Muscle of leg (tissue), 9 donors: ENCODE results near the gene NPIPB2. TPM values are rescaled to one million over a fixed set of nuclear protein-coding genes. Genes with fewer than 3 reads are reported as not detected.

ENCODE experiments used
- polyA plus RNA-seq, 8 donors: library from polyadenylated mRNA; unstranded; fragments of 120-200 nt; gene quantifications; one replicate each; pipeline versions ENCODE4 v1.2.1 to v1.2.3, GENCODE V29; 2013; ENCODE audit warnings: inconsistent platforms in 1 of 8, low replicate concordance in 1 of 8; ENCODE audit not compliant: insufficient read length in 8 of 8, insufficient read depth in 1 of 8
- total RNA-seq: library from RNA; stranded (reverse); fragments of 120-200 nt; gene quantifications from one replicate; pipeline ENCODE4 v1.2.4, GENCODE V29; 2013

NPIPB2 gene
- total and polyA plus RNA-seq, 9 donors = 1.5 to 6.5 (median 3.3) TPM; not detected in 1

Other genes with a start within 250 kb of the NPIPB2 start
- 21.0 TPM for gene TXNDC11, start 199.2 kb downstream of the NPIPB2 start, total RNA-seq
- gene TXNDC11, start 199.2 kb downstream of the NPIPB2 start, polyA plus RNA-seq = 10 to 100 TPM; 18.1 to 27.9 (median 22.1) TPM
- 38.9 TPM for gene ZC3H7A, start 144.8 kb downstream of the NPIPB2 start, total RNA-seq
- gene ZC3H7A, start 144.8 kb downstream of the NPIPB2 start, polyA plus RNA-seq = 10 to 100 TPM; 37.2 to 53.6 (median 41.5) TPM
- gene RSL1D1, start 90.5 kb downstream of the NPIPB2 start, total RNA-seq = 267 TPM
- 100 to 1,000 TPM; 285 to 375 (median 306) TPM for gene RSL1D1, start 90.5 kb downstream of the NPIPB2 start, polyA plus RNA-seq
- 41.5 TPM for gene GSPT1, start 26.1 kb downstream of the NPIPB2 start, total RNA-seq
- 10 to 100 TPM; 61.7 to 87.9 (median 81.7) TPM for gene GSPT1, start 26.1 kb downstream of the NPIPB2 start, polyA plus RNA-seq
- not detected for gene TNFRSF17, start 23.2 kb upstream of the NPIPB2 start, total RNA-seq
- gene TNFRSF17, start 23.2 kb upstream of the NPIPB2 start, polyA plus RNA-seq = under 1 TPM in 2 of 8 donors, not detected in 6; 0.19 to 0.24 TPM
- 8.6 TPM for gene SNX29, start 34.7 kb upstream of the NPIPB2 start, total RNA-seq
- 10 to 100 TPM in 1 of 8 donors, 1 to 10 TPM in 7; 6.1 to 10.6 (median 8.6) TPM for gene SNX29, start 34.7 kb upstream of the NPIPB2 start, polyA plus RNA-seq